ENCODE results near the gene CCNL2. TPM values are rescaled to one million over a fixed set of nuclear protein-coding genes. Genes with fewer than 3 reads are reported as not detected.

CCNL2 gene
- total and polyA plus RNA-seq, 2 of the 13 experiments (the other 11 are each of a cell fraction or from before 2014, with no cell fraction given) = 105 to 340 TPM

DNA sequence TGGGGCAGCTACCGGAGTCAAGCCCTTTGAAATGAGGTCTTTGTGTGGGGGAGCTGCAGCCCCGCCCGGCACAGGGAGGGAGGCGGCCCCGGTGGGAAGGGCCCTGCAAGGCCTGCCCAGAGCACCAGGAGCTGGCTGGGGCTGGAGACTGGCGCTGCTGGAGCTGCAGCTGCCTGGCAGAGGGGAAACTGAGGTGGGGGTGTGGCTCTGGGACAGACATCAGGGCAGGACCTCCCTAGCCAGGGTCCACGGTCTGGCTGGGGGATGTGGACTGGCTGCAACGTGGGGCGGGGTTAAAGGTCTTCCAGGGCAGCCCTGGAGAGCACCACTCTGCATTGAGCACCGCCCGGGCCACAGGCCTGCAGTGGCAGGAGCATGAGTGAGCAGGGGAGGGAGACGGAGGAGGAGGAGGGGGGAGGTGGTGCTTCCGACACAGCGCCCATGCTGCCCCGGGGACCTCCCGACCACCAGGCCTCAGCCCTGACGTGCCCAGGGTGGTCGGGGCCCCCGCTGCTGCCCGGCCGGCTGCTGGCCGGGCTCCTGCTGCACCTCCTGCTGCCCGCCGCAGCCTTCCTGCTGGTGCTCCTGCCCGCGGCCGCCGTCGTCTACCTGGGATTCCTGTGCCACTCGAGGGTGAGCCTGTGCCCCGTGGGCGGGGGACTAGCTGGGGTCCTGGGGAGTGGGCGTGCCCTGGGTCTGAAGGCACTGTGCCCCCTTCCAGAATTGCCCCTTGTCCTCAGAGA lies 26.8 kb upstream of the CCNL2 start (continued):
- no peak for TF ChIP-seq THYN1 (CRISPR knock-in tag; IDR thresholded peaks at IDR 0.05; ENCODE audit: borderline replicate concordance, low read depth)
- TF ChIP-seq ZNF30 (CRISPR knock-in tag; IDR thresholded peaks at IDR 0.05) = no peak
- TF ChIP-seq ZC3H4 (CRISPR knock-in tag; IDR thresholded peaks at IDR 0.05; ENCODE audit: borderline replicate concordance) = no peak
- no peak for TF ChIP-seq MEIS2 (CRISPR knock-in tag; IDR thresholded peaks at IDR 0.05)
- TF ChIP-seq KDM6A (CRISPR knock-in tag; IDR thresholded peaks at IDR 0.05; ENCODE audit: low read depth) = no peak
- 0 out of 2 replicates have a peak, but pooled peaks have one; percentile 12 for TF ChIP-seq RARA (CRISPR knock-in tag; IDR thresholded peaks at IDR 0.05)
- no peak for TF ChIP-seq HES4 (CRISPR knock-in tag; IDR thresholded peaks at IDR 0.05; ENCODE audit: borderline replicate concordance)
- no peak for TF ChIP-seq NRL (CRISPR knock-in tag; IDR thresholded peaks at IDR 0.05; ENCODE audit: borderline replicate concordance)
- TF ChIP-seq, protein P1, sequence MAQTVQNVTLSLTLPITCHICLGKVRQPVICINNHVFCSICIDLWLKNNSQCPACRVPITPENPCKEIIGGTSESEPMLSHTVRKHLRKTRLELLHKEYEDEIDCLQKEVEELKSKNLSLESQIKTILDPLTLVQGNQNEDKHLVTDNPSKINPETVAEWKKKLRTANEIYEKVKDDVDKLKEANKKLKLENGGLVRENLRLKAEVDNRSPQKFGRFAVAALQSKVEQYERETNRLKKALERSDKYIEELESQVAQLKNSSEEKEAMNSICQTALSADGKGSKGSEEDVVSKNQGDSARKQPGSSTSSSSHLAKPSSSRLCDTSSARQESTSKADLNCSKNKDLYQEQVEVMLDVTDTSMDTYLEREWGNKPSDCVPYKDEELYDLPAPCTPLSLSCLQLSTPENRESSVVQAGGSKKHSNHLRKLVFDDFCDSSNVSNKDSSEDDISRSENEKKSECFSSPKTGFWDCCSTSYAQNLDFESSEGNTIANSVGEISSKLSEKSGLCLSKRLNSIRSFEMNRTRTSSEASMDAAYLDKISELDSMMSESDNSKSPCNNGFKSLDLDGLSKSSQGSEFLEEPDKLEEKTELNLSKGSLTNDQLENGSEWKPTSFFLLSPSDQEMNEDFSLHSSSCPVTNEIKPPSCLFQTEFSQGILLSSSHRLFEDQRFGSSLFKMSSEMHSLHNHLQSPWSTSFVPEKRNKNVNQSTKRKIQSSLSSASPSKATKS (CRISPR knock-in tag; IDR thresholded peaks at IDR 0.05) = no peak
- no peak for TF ChIP-seq ZZZ3 (CRISPR knock-in tag; IDR thresholded peaks at IDR 0.05; ENCODE audit: borderline replicate concordance)
- no peak for TF ChIP-seq MIER2 (CRISPR knock-in tag; IDR thresholded peaks at IDR 0.05)
- TF ChIP-seq, protein P2, sequence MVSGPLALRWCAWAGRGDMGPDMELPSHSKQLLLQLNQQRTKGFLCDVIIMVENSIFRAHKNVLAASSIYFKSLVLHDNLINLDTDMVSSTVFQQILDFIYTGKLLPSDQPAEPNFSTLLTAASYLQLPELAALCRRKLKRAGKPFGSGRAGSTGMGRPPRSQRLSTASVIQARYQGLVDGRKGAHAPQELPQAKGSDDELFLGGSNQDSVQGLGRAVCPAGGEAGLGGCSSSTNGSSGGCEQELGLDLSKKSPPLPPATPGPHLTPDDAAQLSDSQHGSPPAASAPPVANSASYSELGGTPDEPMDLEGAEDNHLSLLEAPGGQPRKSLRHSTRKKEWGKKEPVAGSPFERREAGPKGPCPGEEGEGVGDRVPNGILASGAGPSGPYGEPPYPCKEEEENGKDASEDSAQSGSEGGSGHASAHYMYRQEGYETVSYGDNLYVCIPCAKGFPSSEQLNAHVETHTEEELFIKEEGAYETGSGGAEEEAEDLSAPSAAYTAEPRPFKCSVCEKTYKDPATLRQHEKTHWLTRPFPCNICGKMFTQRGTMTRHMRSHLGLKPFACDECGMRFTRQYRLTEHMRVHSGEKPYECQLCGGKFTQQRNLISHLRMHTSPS (CRISPR knock-in tag; IDR thresholded peaks at IDR 0.05; ENCODE audit: low read depth) = peak; percentile 67
- no peak for TF ChIP-seq ZFP90 (CRISPR knock-in tag; IDR thresholded peaks at IDR 0.05; ENCODE audit: borderline replicate concordance)
- TF ChIP-seq ZNF20 (CRISPR knock-in tag; IDR thresholded peaks at IDR 0.05) = no peak
- peak; percentile 58 for TF ChIP-seq SAP130 (CRISPR knock-in tag; IDR thresholded peaks at IDR 0.05; ENCODE audit: low read depth)
- TF ChIP-seq SP140L (CRISPR knock-in tag; IDR thresholded peaks at IDR 0.05; ENCODE audit: borderline replicate concordance) = no peak
- no peak for TF ChIP-seq MEF2D (CRISPR knock-in tag; IDR thresholded peaks at IDR 0.05)
- no peak for TF ChIP-seq ZNF614 (CRISPR knock-in tag; IDR thresholded peaks at IDR 0.05; ENCODE audit: borderline replicate concordance)
- no peak for TF ChIP-seq GABPA (IDR thresholded peaks at IDR 0.05; ENCODE audit: low read depth, low read length)
- no peak; the same call in 1 of the 2 replicates for TF ChIP-seq GABPA (CRISPR knock-in tag; IDR thresholded peaks at IDR 0.05; ENCODE audit: low read depth)
- no peak for TF ChIP-seq HNRNPUL1 (IDR thresholded peaks at IDR 0.05; ENCODE audit: low read depth, low read length)
- no peak; the same call in 1 of the 2 replicates for TF ChIP-seq GFI1 (CRISPR knock-in tag; IDR thresholded peaks at IDR 0.05; ENCODE audit: borderline replicate concordance)
- TF ChIP-seq FOXP1 (IDR thresholded peaks at IDR 0.05) = no peak
- TF ChIP-seq FOXP1 (CRISPR knock-in tag; IDR thresholded peaks at IDR 0.05) = no peak
- TF ChIP-seq JDP2 (CRISPR knock-in tag; IDR thresholded peaks at IDR 0.05; ENCODE audit: borderline replicate concordance) = no peak
- TF ChIP-seq ZBTB7B (CRISPR knock-in tag; IDR thresholded peaks at IDR 0.05) = peak; percentile 80; the same call in 1 of the 2 replicates
